Left ventricle myocardium inferior (tissue), 1 donor: ENCODE results near the gene PIK3R6. TPM values are rescaled to one million over a fixed set of nuclear protein-coding genes. Genes with fewer than 3 reads are reported as not detected.

Experiments used
- DNase-seq: peaks from one replicate; pipeline ENCODE4 v3.0.0-alpha.2; 2020
- H3K27ac ChIP-seq: fragments of 200-600 bp; replicated peaks from 2 replicates; pipeline ENCODE4 v1.8.0; 2021
- H3K27me3 ChIP-seq: fragments of 200-600 bp; 2 replicates; pipeline ENCODE4 v1.8.0; 2021; ENCODE audit warnings: low read depth
- H3K36me3 ChIP-seq: fragments of 200-600 bp; 2 replicates; pipeline ENCODE4 v1.8.0; 2021
- H3K4me1 ChIP-seq: fragments of 200-600 bp; 2 replicates; pipeline ENCODE4 v1.8.0; 2021
- H3K4me3 ChIP-seq: fragments of 200-600 bp; 2 replicates; pipeline ENCODE4 v1.8.0; 2021; ENCODE audit warnings: mild to moderate bottlenecking, moderate library complexity
- H3K9me3 ChIP-seq: fragments of 200-600 bp; replicated peaks from 2 replicates; pipeline ENCODE4 v1.8.0; 2021
- CTCF ChIP-seq: fragments of 200-600 bp; IDR thresholded peaks from 2 replicates; pipeline ENCODE4 v1.8.0; 2021; ENCODE audit warnings: antibody characterized with exemption, mild to moderate bottlenecking, borderline replicate concordance
- intact Hi-C: fragments of 100-400 bp; cut with micrococcal nuclease; formaldehyde crosslinking; loops from one replicate; pipeline ENCODE4 v1.11.0; 2022
- total RNA-seq: library from RNA; stranded (reverse); fragmentation: NEBNext Ultra II Directional; extraction: Animal tissue kit (Norgen Biotek cat#: 25700); gene quantifications from one replicate; pipeline ENCODE4 v1.2.1, GENCODE V29; 2021
- donor health status: DM: no; HTN: yes; CAD: no; lungs with severe emphysema.

The PIK3R6 gene
- total RNA-seq, 1 donor from 2014 or later = 1.2 TPM

GRCh38 chr17:8844229-8845218 lies 22.9 kb downstream of the PIK3R6 start:
- no peak for DNase-seq
- no peak for TF ChIP-seq CTCF
- no peaks in the 10 kb centered on the region for H3K36me3 ChIP-seq
- intact Hi-C loops = no loop called here
- H3K27ac ChIP-seq = no peak overlapping the region
- H3K4me3 ChIP-seq = no peak overlapping the region
- H3K9me3 ChIP-seq = no peaks in the 10 kb centered on the region
- peaks cover 30% of the 10 kb centered on the region for H3K4me1 ChIP-seq
- no peaks in the 10 kb centered on the region for H3K27me3 ChIP-seq

GRCh38 chr17:8843344-8843743 lies 24.1 kb downstream of the PIK3R6 start:
- Histone ChIP-seq H3K4me3 (no peak overlapping the region), H3K4me1 (peaks cover 31% of the 10 kb centered on the region), H3K27me3 (no peaks in the 10 kb centered on the region), H3K36me3 (no peaks in the 10 kb centered on the region), H3K9me3 (no peaks in the 10 kb centered on the region), H3K27ac (no peak overlapping the region)
- no peak for DNase-seq
- TF ChIP-seq CTCF = no peak
- intact Hi-C loops = no loop called here

GRCh38 chr17:8841844-8842243 lies 25.6 kb downstream of the PIK3R6 start:
- Histone ChIP-seq H3K27me3 (no peaks in the 10 kb centered on the region), H3K27ac (no peak overlapping the region), H3K4me1 (peaks cover 24% of the 10 kb centered on the region), H3K36me3 (no peaks in the 10 kb centered on the region), H3K4me3 (no peak overlapping the region), H3K9me3 (no peaks in the 10 kb centered on the region)
- intact Hi-C loops = no loop called here
- no peak for TF ChIP-seq CTCF
- DNase-seq = no peak

- no peak for TF ChIP-seq CTCF
- H3K4me3 ChIP-seq = no peak overlapping the region
- H3K27me3 ChIP-seq = peaks cover 4% of the 10 kb centered on the region
- H3K9me3 ChIP-seq = no peaks in the 10 kb centered on the region
- H3K4me1 ChIP-seq = peaks cover 12% of the 10 kb centered on the region
- intact Hi-C loops = no loop called here
- DNase-seq = no peak
- H3K27ac ChIP-seq = no peak overlapping the region
- H3K36me3 ChIP-seq = peaks cover 5% of the 10 kb centered on the region
Observed at GRCh38 chr17:8839410-8839935, 28.0 kb downstream of the PIK3R6 start.

GRCh38 chr17:8838551-8839095 lies 28.9 kb downstream of the PIK3R6 start:
- Histone ChIP-seq H3K9me3 (no peaks in the 10 kb centered on the region), H3K27me3 (peaks cover 8% of the 10 kb centered on the region), H3K4me3 (no peak overlapping the region), H3K4me1 (peaks cover 12% of the 10 kb centered on the region), H3K27ac (no peak overlapping the region), H3K36me3 (peaks cover 5% of the 10 kb centered on the region)
- no peak for DNase-seq
- TF ChIP-seq CTCF = no peak
- intact Hi-C loops = no loop called here
